Measurements from ENCODE around the gene ZSCAN10. TPM values are rescaled to one million over a fixed set of nuclear protein-coding genes. Genes with fewer than 3 reads are reported as not detected.

ZSCAN10 gene
- total and polyA plus RNA-seq, 2 experiments from 2014 or later: 217 to 519 TPM

GRCh38 chr16:3147757-3148104, 48.6 kb upstream of the ZSCAN10 start:
- Mint-ChIP-seq H3K27ac (no peak overlapping the region), H3K4me3 (no peak overlapping the region), H3K4me1 (peaks cover 10% of the 10 kb centered on the region), H3K27me3 (ENCODE audit: insufficient read depth, low read depth, poor library complexity) (peaks cover 32% of the 10 kb centered on the region), H3K9me3 (peaks cover 9% of the 10 kb centered on the region), H3K36me3 (ENCODE audit: low read depth) (peaks cover 5% of the 10 kb centered on the region; the same call in 2 of the 3 replicates)
- Histone ChIP-seq H3K27ac (ENCODE audit: low read depth) (no peak overlapping the region), H2AFZ (no peak overlapping the region), H3K79me2 (replicated peaks; ENCODE audit: insufficient read depth) (no peaks in the 10 kb centered on the region), H3K4me2 (no peak overlapping the region), H3K36me3 (ENCODE audit: insufficient read depth) (no peaks in the 10 kb centered on the region), H3K27me3 (ENCODE audit: insufficient read depth) (peaks cover 16% of the 10 kb centered on the region), H3K9me2 (ENCODE audit: insufficient read depth) (no peaks in the 10 kb centered on the region), H4K20me1 (replicated peaks; ENCODE audit: insufficient read depth) (no peaks in the 10 kb centered on the region), H3K4me3 (no peak overlapping the region), H3F3A (replicated peaks; ENCODE audit: low read depth) (peaks cover 27% of the 10 kb centered on the region), H3K4me1 (ENCODE audit: insufficient read depth) (peaks cover 5% of the 10 kb centered on the region; the same call in 1 of the 2 replicates)
- DNase-seq (ENCODE audit: low spot score) (no peak), ATAC-seq (no peak)
- TF ChIP-seq STAT1 (IDR thresholded peaks at IDR 0.05; ENCODE audit: unreplicated experiment) (no peak), JUNB (IDR thresholded peaks at IDR 0.05; ENCODE audit: unreplicated experiment) (no peak), ZNF114 (CRISPR knock-in tag; IDR thresholded peaks at IDR 0.05) (no peak), ZNF331 (CRISPR knock-in tag; IDR thresholded peaks at IDR 0.05; ENCODE audit: low read depth) (no peak), CREB1 (CRISPR knock-in tag; IDR thresholded peaks at IDR 0.05; ENCODE audit: low read depth) (no peak), POLR2AphosphoS5 (IDR thresholded peaks at IDR 0.05; ENCODE audit: low read depth) (no peak), NANOG (IDR thresholded peaks at IDR 0.05; ENCODE audit: borderline replicate concordance) (no peak)
- TF ChIP-seq, protein P1, sequence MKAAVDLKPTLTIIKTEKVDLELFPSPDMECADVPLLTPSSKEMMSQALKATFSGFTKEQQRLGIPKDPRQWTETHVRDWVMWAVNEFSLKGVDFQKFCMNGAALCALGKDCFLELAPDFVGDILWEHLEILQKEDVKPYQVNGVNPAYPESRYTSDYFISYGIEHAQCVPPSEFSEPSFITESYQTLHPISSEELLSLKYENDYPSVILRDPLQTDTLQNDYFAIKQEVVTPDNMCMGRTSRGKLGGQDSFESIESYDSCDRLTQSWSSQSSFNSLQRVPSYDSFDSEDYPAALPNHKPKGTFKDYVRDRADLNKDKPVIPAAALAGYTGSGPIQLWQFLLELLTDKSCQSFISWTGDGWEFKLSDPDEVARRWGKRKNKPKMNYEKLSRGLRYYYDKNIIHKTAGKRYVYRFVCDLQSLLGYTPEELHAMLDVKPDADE (IDR thresholded peaks at IDR 0.05): no peak

DNA sequence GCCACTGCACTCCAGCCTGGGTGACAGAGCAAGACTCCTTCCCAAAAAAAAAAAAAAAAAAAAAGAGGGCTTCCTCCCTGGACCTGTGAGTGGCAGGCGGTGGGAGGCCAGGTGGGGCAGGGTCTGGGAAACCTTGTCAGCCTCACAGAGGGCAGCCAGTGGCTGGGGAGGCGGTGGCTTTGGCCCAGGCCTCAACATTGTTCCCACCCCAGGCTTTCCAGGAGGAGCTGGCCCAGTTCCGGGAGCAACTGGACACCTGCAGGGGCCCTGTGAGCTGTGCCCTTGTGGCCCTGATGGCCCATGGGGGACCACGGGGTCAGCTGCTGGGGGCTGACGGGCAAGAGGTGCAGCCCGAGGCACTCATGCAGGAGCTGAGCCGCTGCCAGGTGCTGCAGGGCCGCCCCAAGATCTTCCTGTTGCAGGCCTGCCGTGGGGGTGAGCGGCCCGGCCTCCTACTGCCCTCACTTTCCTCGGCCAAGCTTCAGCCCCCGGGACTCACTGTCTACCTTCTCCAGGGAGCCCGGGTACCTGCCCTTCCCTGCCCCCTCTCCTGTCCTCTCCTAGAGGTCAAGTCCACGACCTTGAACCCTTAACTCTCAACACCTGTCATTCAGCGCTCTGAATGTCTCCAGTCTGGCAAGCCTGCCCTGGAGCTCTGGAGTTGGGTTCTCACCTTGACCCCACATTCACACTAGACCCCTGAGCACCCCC, 48.1 kb upstream of the ZSCAN10 start:
- no peak for DNase-seq (ENCODE audit: low spot score)
- Histone ChIP-seq H3K9me2 (ENCODE audit: insufficient read depth) (no peaks in the 10 kb centered on the region), H3K4me3 (no peak overlapping the region), H3K27ac (ENCODE audit: low read depth) (no peak overlapping the region), H3K27me3 (ENCODE audit: insufficient read depth) (peaks cover 16% of the 10 kb centered on the region), H2AFZ (no peak overlapping the region), H4K20me1 (replicated peaks; ENCODE audit: insufficient read depth) (no peaks in the 10 kb centered on the region), H3F3A (replicated peaks; ENCODE audit: low read depth) (peaks cover 25% of the 10 kb centered on the region), H3K4me2 (no peak overlapping the region), H3K36me3 (ENCODE audit: insufficient read depth) (no peaks in the 10 kb centered on the region), H3K79me2 (replicated peaks; ENCODE audit: insufficient read depth) (no peaks in the 10 kb centered on the region), H3K4me1 (ENCODE audit: insufficient read depth) (peaks cover 5% of the 10 kb centered on the region; the same call in 1 of the 2 replicates)
- Mint-ChIP-seq H3K9me3 (peaks cover 7% of the 10 kb centered on the region; the same call in 2 of the 3 replicates), H3K27ac (no peak overlapping the region), H3K27me3 (ENCODE audit: insufficient read depth, low read depth, poor library complexity) (peaks cover 31% of the 10 kb centered on the region), H3K36me3 (ENCODE audit: low read depth) (peaks cover 4% of the 10 kb centered on the region), H3K4me1 (peaks cover 10% of the 10 kb centered on the region), H3K4me3 (no peak overlapping the region; the same call in 2 of the 3 replicates)
- TF ChIP-seq JUNB (IDR thresholded peaks at IDR 0.05; ENCODE audit: unreplicated experiment) (no peak), EZH2phosphoT487 (IDR thresholded peaks at IDR 0.05; ENCODE audit: unreplicated experiment) (no peak), ZNF331 (CRISPR knock-in tag; IDR thresholded peaks at IDR 0.05; ENCODE audit: low read depth) (no peak)
- TF ChIP-seq, protein P2, sequence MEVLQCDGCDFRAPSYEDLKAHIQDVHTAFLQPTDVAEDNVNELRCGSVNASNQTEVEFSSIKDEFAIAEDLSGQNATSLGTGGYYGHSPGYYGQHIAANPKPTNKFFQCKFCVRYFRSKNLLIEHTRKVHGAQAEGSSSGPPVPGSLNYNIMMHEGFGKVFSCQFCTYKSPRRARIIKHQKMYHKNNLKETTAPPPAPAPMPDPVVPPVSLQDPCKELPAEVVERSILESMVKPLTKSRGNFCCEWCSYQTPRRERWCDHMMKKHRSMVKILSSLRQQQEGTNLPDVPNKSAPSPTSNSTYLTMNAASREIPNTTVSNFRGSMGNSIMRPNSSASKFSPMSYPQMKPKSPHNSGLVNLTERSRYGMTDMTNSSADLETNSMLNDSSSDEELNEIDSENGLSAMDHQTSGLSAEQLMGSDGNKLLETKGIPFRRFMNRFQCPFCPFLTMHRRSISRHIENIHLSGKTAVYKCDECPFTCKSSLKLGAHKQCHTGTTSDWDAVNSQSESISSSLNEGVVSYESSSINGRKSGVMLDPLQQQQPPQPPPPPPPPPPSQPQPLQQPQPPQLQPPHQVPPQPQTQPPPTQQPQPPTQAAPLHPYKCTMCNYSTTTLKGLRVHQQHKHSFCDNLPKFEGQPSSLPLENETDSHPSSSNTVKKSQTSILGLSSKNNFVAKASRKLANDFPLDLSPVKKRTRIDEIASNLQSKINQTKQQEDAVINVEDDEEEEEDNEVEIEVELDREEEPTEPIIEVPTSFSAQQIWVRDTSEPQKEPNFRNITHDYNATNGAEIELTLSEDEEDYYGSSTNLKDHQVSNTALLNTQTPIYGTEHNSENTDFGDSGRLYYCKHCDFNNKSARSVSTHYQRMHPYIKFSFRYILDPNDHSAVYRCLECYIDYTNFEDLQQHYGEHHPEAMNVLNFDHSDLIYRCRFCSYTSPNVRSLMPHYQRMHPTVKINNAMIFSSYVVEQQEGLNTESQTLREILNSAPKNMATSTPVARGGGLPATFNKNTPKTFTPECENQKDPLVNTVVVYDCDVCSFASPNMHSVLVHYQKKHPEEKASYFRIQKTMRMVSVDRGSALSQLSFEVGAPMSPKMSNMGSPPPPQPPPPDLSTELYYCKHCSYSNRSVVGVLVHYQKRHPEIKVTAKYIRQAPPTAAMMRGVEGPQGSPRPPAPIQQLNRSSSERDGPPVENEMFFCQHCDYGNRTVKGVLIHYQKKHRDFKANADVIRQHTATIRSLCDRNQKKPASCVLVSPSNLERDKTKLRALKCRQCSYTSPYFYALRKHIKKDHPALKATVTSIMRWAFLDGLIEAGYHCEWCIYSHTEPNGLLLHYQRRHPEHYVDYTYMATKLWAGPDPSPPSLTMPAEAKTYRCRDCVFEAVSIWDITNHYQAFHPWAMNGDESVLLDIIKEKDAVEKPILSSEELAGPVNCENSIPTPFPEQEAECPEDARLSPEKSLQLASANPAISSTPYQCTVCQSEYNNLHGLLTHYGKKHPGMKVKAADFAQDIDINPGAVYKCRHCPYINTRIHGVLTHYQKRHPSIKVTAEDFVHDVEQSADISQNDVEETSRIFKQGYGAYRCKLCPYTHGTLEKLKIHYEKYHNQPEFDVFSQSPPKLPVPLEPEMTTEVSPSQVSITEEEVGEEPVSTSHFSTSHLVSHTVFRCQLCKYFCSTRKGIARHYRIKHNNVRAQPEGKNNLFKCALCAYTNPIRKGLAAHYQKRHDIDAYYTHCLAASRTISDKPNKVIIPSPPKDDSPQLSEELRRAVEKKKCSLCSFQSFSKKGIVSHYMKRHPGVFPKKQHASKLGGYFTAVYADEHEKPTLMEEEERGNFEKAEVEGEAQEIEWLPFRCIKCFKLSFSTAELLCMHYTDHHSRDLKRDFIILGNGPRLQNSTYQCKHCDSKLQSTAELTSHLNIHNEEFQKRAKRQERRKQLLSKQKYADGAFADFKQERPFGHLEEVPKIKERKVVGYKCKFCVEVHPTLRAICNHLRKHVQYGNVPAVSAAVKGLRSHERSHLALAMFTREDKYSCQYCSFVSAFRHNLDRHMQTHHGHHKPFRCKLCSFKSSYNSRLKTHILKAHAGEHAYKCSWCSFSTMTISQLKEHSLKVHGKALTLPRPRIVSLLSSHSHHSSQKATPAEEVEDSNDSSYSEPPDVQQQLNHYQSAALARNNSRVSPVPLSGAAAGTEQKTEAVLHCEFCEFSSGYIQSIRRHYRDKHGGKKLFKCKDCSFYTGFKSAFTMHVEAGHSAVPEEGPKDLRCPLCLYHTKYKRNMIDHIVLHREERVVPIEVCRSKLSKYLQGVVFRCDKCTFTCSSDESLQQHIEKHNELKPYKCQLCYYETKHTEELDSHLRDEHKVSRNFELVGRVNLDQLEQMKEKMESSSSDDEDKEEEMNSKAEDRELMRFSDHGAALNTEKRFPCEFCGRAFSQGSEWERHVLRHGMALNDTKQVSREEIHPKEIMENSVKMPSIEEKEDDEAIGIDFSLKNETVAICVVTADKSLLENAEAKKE (CRISPR knock-in tag; IDR thresholded peaks at IDR 0.05): no peak
- TF ChIP-seq, protein P1 (IDR thresholded peaks at IDR 0.05): no peak
- no peak for ATAC-seq

Data from GM23338 (cell line).